Measurements from ENCODE around the gene TOE1. TPM values are rescaled to one million over a fixed set of nuclear protein-coding genes. Genes with fewer than 3 reads are reported as not detected.

The TOE1 gene
- polyA plus RNA-seq, 1 experiment, result 19.4 TPM

DNA sequence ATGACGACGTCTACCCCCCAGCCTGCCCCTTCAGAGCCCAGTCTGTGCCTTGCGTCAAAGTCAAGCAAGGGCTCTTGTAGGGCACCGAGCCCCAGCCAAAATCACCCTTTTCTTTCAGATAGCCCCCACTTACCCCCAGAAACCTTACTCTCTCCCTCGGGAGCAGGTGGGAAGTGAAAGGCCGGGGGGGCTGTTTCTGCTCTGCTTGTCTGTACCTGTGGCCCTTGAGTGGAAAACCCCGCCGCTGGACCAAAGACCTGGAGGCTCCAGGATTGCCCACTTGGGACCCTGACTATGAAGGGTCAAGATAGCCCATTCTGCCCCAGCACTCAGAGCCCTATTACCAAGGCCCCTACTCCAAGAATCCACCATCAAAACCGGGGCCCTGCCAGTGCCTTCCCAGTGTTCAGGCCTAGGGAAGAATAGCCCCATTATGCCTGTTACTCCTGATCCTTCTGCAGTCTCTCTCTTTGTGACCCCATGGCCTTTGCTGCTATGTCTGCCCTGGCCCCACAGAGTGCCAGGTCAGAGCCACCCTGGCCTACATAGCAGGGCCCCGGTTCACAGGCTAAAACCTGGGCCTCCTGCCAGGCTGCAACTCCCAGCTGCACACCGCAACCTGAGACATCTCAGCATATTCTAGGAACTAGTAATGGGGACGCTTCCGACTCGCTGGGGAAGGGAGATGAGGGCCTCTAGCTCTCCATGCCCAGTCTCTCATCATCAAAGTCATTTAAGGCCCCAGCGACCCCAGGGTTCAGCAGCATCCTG lies 35.5 kb upstream of the TOE1 start:
- peak overlapping the region; percentile 70 for H3K4me3 ChIP-seq (ENCODE audit: low read depth, low read length)
- TF ChIP-seq, protein P1, sequence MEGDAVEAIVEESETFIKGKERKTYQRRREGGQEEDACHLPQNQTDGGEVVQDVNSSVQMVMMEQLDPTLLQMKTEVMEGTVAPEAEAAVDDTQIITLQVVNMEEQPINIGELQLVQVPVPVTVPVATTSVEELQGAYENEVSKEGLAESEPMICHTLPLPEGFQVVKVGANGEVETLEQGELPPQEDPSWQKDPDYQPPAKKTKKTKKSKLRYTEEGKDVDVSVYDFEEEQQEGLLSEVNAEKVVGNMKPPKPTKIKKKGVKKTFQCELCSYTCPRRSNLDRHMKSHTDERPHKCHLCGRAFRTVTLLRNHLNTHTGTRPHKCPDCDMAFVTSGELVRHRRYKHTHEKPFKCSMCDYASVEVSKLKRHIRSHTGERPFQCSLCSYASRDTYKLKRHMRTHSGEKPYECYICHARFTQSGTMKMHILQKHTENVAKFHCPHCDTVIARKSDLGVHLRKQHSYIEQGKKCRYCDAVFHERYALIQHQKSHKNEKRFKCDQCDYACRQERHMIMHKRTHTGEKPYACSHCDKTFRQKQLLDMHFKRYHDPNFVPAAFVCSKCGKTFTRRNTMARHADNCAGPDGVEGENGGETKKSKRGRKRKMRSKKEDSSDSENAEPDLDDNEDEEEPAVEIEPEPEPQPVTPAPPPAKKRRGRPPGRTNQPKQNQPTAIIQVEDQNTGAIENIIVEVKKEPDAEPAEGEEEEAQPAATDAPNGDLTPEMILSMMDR (IDR thresholded peaks at IDR 0.05; ENCODE audit: insufficient read depth, low read depth, low read length), result no peak
- CTCF ChIA-PET, result interaction anchor here (1.0 to 13.5 kb wide), 8 partner anchors 13 to 397 kb away, joined by 3 to 181 read pairs (median 5); no protein-coding TSS in a partner anchor
- no peak for DNase-seq (ENCODE audit: low read depth)
- H3K36me3 ChIP-seq (ENCODE audit: control insufficient read depth, insufficient read depth, low read length), result no peaks in the 10 kb centered on the region
- POLR2A ChIA-PET, result no interaction called here
- no peaks in the 10 kb centered on the region for H3K27me3 ChIP-seq (ENCODE audit: control insufficient read depth, insufficient read depth, low read length)

DNA sequence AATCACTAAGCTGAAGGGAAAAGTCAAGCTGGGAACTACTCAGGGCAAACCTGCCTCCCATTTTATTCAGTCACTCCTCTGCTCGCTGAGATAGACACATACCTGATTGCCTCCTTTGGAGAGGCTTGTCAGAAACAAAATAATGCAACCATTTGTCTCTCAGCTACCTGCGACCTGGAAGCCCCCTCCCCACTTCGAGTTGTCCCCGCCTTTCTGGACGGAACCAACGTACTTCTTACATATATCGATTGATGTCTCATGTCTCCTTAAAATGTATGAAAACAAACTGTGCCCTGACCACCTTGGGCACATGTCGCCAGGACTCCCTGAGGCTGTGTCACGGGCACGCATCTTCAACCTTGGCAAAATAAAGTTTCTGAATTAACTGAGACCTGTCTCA lies 34.7 kb upstream of the TOE1 start:
- DNase-seq (ENCODE audit: low read depth), result no peak
- ChIA-PET CTCF (interaction anchor here (0.6 to 2.1 kb wide), 7 partner anchors 13 to 1356 kb away, joined by 3 to 11 read pairs (median 4); no protein-coding TSS in a partner anchor), POLR2A (no interaction called here)
- TF ChIP-seq, protein P1 (IDR thresholded peaks at IDR 0.05; ENCODE audit: insufficient read depth, low read depth, low read length), result no peak
- H3K36me3 ChIP-seq (ENCODE audit: control insufficient read depth, insufficient read depth, low read length), result no peaks in the 10 kb centered on the region
- no peaks in the 10 kb centered on the region for H3K27me3 ChIP-seq (ENCODE audit: control insufficient read depth, insufficient read depth, low read length)
- H3K4me3 ChIP-seq (ENCODE audit: low read depth, low read length), result no peak overlapping the region

DNA sequence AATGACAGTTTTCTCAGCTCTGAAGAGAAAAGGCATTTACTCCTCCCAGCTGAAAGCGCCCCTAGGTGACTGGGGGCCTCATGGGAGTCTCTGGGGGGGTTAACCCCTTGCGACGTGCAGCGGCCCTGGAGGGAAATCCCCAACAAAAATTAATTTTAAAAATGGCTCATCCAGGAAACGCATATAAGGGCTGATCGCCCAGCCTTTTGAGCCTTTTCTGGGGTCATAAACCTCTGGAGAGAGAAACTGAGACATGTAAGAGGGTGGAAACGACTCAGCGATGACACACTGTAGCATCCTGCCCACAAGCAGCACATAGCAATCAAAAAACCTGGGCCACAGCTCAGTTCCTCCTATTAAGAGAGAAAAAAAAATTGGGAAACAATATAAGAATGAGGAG lies 33.7 kb upstream of the TOE1 start:
- no peak for DNase-seq (ENCODE audit: low read depth)
- TF ChIP-seq, protein P1 (IDR thresholded peaks at IDR 0.05; ENCODE audit: insufficient read depth, low read depth, low read length), result no peak
- no peaks in the 10 kb centered on the region for H3K36me3 ChIP-seq (ENCODE audit: control insufficient read depth, insufficient read depth, low read length)
- ChIA-PET CTCF (interaction anchor here (1.0 to 2.1 kb wide), 4 partner anchors 187 to 294 kb away, joined by 4 to 11 read pairs (median 6); partner anchors contain the start of gene UROD), POLR2A (no interaction called here)
- no peaks in the 10 kb centered on the region for H3K27me3 ChIP-seq (ENCODE audit: control insufficient read depth, insufficient read depth, low read length)
- H3K4me3 ChIP-seq (ENCODE audit: low read depth, low read length), result no peak overlapping the region

DNA sequence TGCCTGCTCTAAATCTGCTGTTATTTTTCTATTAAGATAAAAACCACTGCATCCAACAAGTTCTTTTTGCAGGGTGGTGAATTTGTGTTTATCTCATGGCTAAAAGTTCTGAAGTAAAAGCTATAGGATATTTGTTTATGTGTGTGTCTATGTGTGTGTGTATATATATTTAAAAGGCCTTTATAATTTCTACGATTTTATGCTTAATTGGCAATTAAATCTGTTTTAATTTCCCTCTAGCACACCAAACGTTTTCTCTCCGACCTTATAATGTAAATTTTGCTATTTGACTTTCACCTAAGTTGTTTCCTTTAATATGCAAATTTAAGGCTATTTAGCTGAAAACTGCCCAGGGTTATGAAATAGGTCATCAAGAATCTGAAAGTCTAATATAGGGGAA lies 33.1 kb upstream of the TOE1 start:
- ChIA-PET POLR2A (no interaction called here), CTCF (interaction anchor here (1.5 to 1.6 kb wide), 2 partner anchors 293 to 295 kb away, joined by 4 read pairs; partner anchors contain the start of gene UROD)
- no peaks in the 10 kb centered on the region for H3K27me3 ChIP-seq (ENCODE audit: control insufficient read depth, insufficient read depth, low read length)
- H3K4me3 ChIP-seq (ENCODE audit: low read depth, low read length), result no peak overlapping the region
- no peaks in the 10 kb centered on the region for H3K36me3 ChIP-seq (ENCODE audit: control insufficient read depth, insufficient read depth, low read length)
- no peak for DNase-seq (ENCODE audit: low read depth)
- TF ChIP-seq, protein P1 (IDR thresholded peaks at IDR 0.05; ENCODE audit: insufficient read depth, low read depth, low read length), result no peak

DNA sequence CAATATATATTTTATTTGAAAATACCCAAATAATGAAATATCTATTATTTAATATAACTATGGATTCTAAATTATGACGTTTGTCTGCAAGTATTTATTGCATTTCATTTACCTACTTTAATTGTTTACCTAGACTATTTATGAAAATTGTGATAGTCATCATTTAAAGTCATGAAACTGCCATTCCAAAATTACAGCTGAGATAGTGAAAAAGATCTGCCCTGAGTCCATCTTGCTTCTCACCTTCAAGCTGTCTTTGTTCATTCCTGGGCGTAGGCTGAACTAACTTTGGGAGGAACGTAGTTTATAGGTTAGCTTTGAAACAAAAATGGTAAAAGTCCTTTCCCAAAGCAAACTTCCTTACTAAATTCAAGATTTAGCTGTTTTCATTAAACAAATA lies 25.7 kb upstream of the TOE1 start:
- ChIA-PET POLR2A (no interaction called here), CTCF (interaction anchor here (0.7 to 1.5 kb wide), 3 partner anchors 14 to 300 kb away, joined by 3 to 7 read pairs (median 3); no protein-coding TSS in a partner anchor)
- Histone ChIP-seq H3K4me3 (ENCODE audit: low read depth, low read length) (no peak overlapping the region), H3K27me3 (ENCODE audit: control insufficient read depth, insufficient read depth, low read length) (peaks cover 3% of the 10 kb centered on the region; the same call in 1 of the 2 replicates), H3K36me3 (ENCODE audit: control insufficient read depth, insufficient read depth, low read length) (no peaks in the 10 kb centered on the region)
- DNase-seq (ENCODE audit: low read depth), result no peak
- TF ChIP-seq, protein P1 (IDR thresholded peaks at IDR 0.05; ENCODE audit: insufficient read depth, low read depth, low read length), result no peak

Measured in BJ (cell line).